KMS-11 (cell line): ENCODE data around the gene CRAT.
A peak's percentile ranks its signal among the peaks of the same experiment; 100 is the strongest.
"Not testable (repeated sequence)": the region's sequence is repeated elsewhere in the genome, so short reads cannot be mapped to it uniquely, and the experiment has no call there.

Source experiments
- H2AFZ ChIP-seq: fragments of 200-600 bp; sonication (generic); 2 replicates; pipeline ENCODE4 v1.6.1; 2016; ENCODE audit warnings: antibody characterized with exemption, mixed run types, low read depth
- H3K27ac ChIP-seq: fragments of 200-600 bp; sonication (generic); 2 replicates; pipeline ENCODE4 v1.6.1; 2016; ENCODE audit warnings: mild to moderate bottlenecking, mixed run types
- H3K27me3 ChIP-seq: fragments of 200-600 bp; sonication (generic); 2 replicates; pipeline ENCODE4 v1.6.1; 2017; ENCODE audit warnings: mild to moderate bottlenecking, low read depth, mixed run types, moderate library complexity; ENCODE audit not compliant: insufficient read depth
- H3K36me3 ChIP-seq: fragments of 200-600 bp; sonication (generic); 2 replicates; pipeline ENCODE4 v1.6.1; 2017; ENCODE audit warnings: mild to moderate bottlenecking, mixed run types; ENCODE audit not compliant: insufficient read depth
- H3K4me1 ChIP-seq: fragments of 200-600 bp; sonication (generic); 2 replicates; pipeline ENCODE4 v1.6.1; 2016; ENCODE audit warnings: mild to moderate bottlenecking, low read depth, mixed run types; ENCODE audit not compliant: poor library complexity, severe bottlenecking
- H3K4me2 ChIP-seq: fragments of 200-600 bp; sonication (generic); 2 replicates; pipeline ENCODE4 v1.7.0; 2016; ENCODE audit warnings: mild to moderate bottlenecking, mixed run types
- H3K4me3 ChIP-seq: fragments of 200-600 bp; sonication (generic); IDR thresholded peaks from 2 replicates; pipeline ENCODE4 v1.6.1; 2017; ENCODE audit warnings: low read depth, low read length, mixed read lengths; ENCODE audit not compliant: insufficient read depth
- H3K79me2 ChIP-seq: fragments of 200-600 bp; sonication (generic); 2 replicates; pipeline ENCODE4 v1.6.1; 2016; ENCODE audit warnings: low read depth, mixed run types; ENCODE audit not compliant: insufficient read depth
- H3K9ac ChIP-seq: fragments of 200-600 bp; sonication (generic); 2 replicates; pipeline ENCODE4 v1.6.1; 2016; ENCODE audit warnings: mild to moderate bottlenecking, mixed run types
- H4K20me1 ChIP-seq: fragments of 200-600 bp; sonication (generic); 2 replicates; pipeline ENCODE4 v1.6.1; 2016; ENCODE audit warnings: mild to moderate bottlenecking, mixed run types; ENCODE audit not compliant: insufficient read depth
- CTCF ChIP-seq: fragments of 200-600 bp; sonication (generic); conservative IDR thresholded peaks from 2 replicates; pipeline ENCODE4 v1.6.1; 2017; ENCODE audit warnings: low read depth, mild to moderate bottlenecking, antibody characterized with exemption, low read length, moderate library complexity, mixed read lengths

The CRAT gene

GRCh38 chr9:129113645-129114304, 3.2 kb upstream of the CRAT start:
- no peak overlapping the region for H3K4me2 ChIP-seq
- H4K20me1 ChIP-seq: no peaks in the 10 kb centered on the region
- no peaks in the 10 kb centered on the region for H3K36me3 ChIP-seq
- H3K27me3 ChIP-seq: no peaks in the 10 kb centered on the region
- no peak overlapping the region for H3K9ac ChIP-seq
- peaks cover 6% of the 10 kb centered on the region for H3K4me1 ChIP-seq
- no peak for TF ChIP-seq CTCF
- H3K79me2 ChIP-seq: peaks cover 41% of the 10 kb centered on the region; the same call in 1 of the 2 replicates
- no peak overlapping the region for H3K27ac ChIP-seq
- no peak overlapping the region for H2AFZ ChIP-seq
- H3K4me3 ChIP-seq: no peak overlapping the region

GRCh38 chr9:129112526-129112925, 1.9 kb upstream of the CRAT start:
- not testable (repeated sequence) for H3K27me3 ChIP-seq, H3K9ac ChIP-seq, H4K20me1 ChIP-seq, H3K4me1 ChIP-seq, H3K36me3 ChIP-seq, H2AFZ ChIP-seq, H3K27ac ChIP-seq
- peak overlapping the region; percentile 26 for H3K4me3 ChIP-seq
- H3K79me2 ChIP-seq: peaks cover 35% of the 10 kb centered on the region; the same call in 1 of the 2 replicates
- peak overlapping the region; percentile 95 for H3K4me2 ChIP-seq

- Histone ChIP-seq H3K27ac (peak overlapping the region; percentile 86), H3K4me1 (peaks cover 6% of the 10 kb centered on the region), H3K4me2 (peak overlapping the region; percentile 95), H3K27me3 (no peaks in the 10 kb centered on the region; the same call in 1 of the 2 replicates), H2AFZ (peak overlapping the region; percentile 87), H4K20me1 (no peaks in the 10 kb centered on the region), H3K9ac (peak overlapping the region; percentile 94), H3K79me2 (peaks cover 30% of the 10 kb centered on the region; the same call in 1 of the 2 replicates), H3K36me3 (no peaks in the 10 kb centered on the region), H3K4me3 (peak overlapping the region; percentile 52)
- TF ChIP-seq CTCF: no peak
These were observed 1.0 kb upstream of the CRAT start for GRCh38 chr9:129111528-129112151.

GRCh38 chr9:129109952-129110739, 447 bp downstream of the CRAT start:
- Histone ChIP-seq H3K27ac (no peak overlapping the region), H3K27me3 (no peaks in the 10 kb centered on the region; the same call in 1 of the 2 replicates), H3K4me1 (peaks cover 6% of the 10 kb centered on the region), H3K4me3 (no peak overlapping the region), H4K20me1 (no peaks in the 10 kb centered on the region), H3K36me3 (no peaks in the 10 kb centered on the region), H3K4me2 (peak overlapping the region; percentile 54; the same call in 1 of the 2 replicates), H2AFZ (peak overlapping the region; percentile 89), H3K79me2 (peaks cover 17% of the 10 kb centered on the region; the same call in 1 of the 2 replicates), H3K9ac (no peak overlapping the region; the same call in 1 of the 2 replicates)
- TF ChIP-seq CTCF: no peak
